ENCODE measurements around the gene MARS1.

Gene MARS1

GRCh38 chr12:57473392-57473791, 14.5 kb upstream of the MARS1 start:
- no peak for DNase-seq (ENCODE audit: low read depth)

GRCh38 chr12:57473886-57474285, 14.0 kb upstream of the MARS1 start:
- no peak for DNase-seq (ENCODE audit: low read depth)

GRCh38 chr12:57474430-57474829, 13.4 kb upstream of the MARS1 start:
- no peak for DNase-seq (ENCODE audit: low read depth)

GRCh38 chr12:57474862-57475261, 13.0 kb upstream of the MARS1 start:
- DNase-seq (ENCODE audit: low read depth): no peak

GRCh38 chr12:57475271-57476161, 12.4 kb upstream of the MARS1 start:
- DNase-seq (ENCODE audit: low read depth): no peak

- no peak for DNase-seq (ENCODE audit: low read depth)
These were observed 11.5 kb upstream of the MARS1 start for GRCh38 chr12:57476162-57476992.

GRCh38 chr12:57476993-57477709, 10.7 kb upstream of the MARS1 start:
- DNase-seq (ENCODE audit: low read depth): no peak

GRCh38 chr12:57477710-57478681, 9.9 kb upstream of the MARS1 start:
- DNase-seq (ENCODE audit: low read depth): peak; percentile 44

- DNase-seq (ENCODE audit: low read depth): no peak
These were observed 8.9 kb upstream of the MARS1 start for GRCh38 chr12:57479043-57479375.

GRCh38 chr12:57479376-57480115, 8.3 kb upstream of the MARS1 start, which contains the start of gene ARHGAP9:
ARHGAP9 (minus strand) TSS chr12:57479866; CDS start chr12:57479406, 460 bp downstream.
- peak; percentile 41 for DNase-seq (ENCODE audit: low read depth)

GRCh38 chr12:57481671-57482070, 6.2 kb upstream of the MARS1 start:
- DNase-seq (ENCODE audit: low read depth): no peak

- peak; percentile 85 for DNase-seq (ENCODE audit: low read depth)
These were observed 4.4 kb upstream of the MARS1 start for GRCh38 chr12:57483466-57483865.

- DNase-seq (ENCODE audit: low read depth): no peak
These were observed 2.2 kb upstream of the MARS1 start for GRCh38 chr12:57485695-57486094.

- DNase-seq (ENCODE audit: low read depth): no peak
These were observed 742 bp upstream of the MARS1 start for GRCh38 chr12:57487055-57487596.

- DNase-seq (ENCODE audit: low read depth): peak; percentile 12
These were observed 711 bp downstream of the MARS1 start for GRCh38 chr12:57488402-57489156.

GRCh38 chr12:57489157-57489641, 1.3 kb downstream of the MARS1 start:
- peak; percentile 45 for DNase-seq (ENCODE audit: low read depth)

GRCh38 chr12:57490126-57490525, 2.3 kb downstream of the MARS1 start:
- no peak for DNase-seq (ENCODE audit: low read depth)

GRCh38 chr12:57491393-57492280, 3.8 kb downstream of the MARS1 start:
- DNase-seq (ENCODE audit: low read depth): no peak

Measured in EH (cell line).